ENCODE data around the gene CACNB2.

DNA sequence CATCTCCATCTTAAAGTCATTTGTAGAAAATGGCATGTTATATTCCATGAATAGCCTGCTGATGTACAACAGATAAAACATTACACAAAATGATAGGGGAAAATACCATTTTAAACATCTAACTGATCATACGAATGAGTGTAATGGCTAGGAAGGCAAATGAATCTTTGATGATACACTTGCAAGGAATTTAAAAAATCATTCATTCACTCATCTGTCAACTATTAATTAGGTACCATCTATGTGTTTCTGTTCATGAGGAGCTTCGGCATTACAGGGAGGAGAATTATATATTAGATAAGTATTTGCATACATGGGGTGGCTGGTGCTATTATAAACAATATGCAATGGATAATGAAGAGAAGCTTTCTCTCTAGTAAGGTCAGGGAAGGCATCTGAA lies 183.7 kb downstream of the CACNB2 start:
- TF ChIP-seq, protein P1, sequence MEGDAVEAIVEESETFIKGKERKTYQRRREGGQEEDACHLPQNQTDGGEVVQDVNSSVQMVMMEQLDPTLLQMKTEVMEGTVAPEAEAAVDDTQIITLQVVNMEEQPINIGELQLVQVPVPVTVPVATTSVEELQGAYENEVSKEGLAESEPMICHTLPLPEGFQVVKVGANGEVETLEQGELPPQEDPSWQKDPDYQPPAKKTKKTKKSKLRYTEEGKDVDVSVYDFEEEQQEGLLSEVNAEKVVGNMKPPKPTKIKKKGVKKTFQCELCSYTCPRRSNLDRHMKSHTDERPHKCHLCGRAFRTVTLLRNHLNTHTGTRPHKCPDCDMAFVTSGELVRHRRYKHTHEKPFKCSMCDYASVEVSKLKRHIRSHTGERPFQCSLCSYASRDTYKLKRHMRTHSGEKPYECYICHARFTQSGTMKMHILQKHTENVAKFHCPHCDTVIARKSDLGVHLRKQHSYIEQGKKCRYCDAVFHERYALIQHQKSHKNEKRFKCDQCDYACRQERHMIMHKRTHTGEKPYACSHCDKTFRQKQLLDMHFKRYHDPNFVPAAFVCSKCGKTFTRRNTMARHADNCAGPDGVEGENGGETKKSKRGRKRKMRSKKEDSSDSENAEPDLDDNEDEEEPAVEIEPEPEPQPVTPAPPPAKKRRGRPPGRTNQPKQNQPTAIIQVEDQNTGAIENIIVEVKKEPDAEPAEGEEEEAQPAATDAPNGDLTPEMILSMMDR (IDR thresholded peaks at IDR 0.05): no peak
- no peak for TF ChIP-seq SIN3A (IDR thresholded peaks at IDR 0.05; ENCODE audit: borderline replicate concordance, insufficient read depth, low read depth, low read length)
- TF ChIP-seq POLR2AphosphoS5 (IDR thresholded peaks at IDR 0.05; ENCODE audit: low read depth, low read length): no peak
- no peak for TF ChIP-seq TCF7L2 (IDR thresholded peaks at IDR 0.05; ENCODE audit: low read depth, low read length)
- TF ChIP-seq, protein P2, sequence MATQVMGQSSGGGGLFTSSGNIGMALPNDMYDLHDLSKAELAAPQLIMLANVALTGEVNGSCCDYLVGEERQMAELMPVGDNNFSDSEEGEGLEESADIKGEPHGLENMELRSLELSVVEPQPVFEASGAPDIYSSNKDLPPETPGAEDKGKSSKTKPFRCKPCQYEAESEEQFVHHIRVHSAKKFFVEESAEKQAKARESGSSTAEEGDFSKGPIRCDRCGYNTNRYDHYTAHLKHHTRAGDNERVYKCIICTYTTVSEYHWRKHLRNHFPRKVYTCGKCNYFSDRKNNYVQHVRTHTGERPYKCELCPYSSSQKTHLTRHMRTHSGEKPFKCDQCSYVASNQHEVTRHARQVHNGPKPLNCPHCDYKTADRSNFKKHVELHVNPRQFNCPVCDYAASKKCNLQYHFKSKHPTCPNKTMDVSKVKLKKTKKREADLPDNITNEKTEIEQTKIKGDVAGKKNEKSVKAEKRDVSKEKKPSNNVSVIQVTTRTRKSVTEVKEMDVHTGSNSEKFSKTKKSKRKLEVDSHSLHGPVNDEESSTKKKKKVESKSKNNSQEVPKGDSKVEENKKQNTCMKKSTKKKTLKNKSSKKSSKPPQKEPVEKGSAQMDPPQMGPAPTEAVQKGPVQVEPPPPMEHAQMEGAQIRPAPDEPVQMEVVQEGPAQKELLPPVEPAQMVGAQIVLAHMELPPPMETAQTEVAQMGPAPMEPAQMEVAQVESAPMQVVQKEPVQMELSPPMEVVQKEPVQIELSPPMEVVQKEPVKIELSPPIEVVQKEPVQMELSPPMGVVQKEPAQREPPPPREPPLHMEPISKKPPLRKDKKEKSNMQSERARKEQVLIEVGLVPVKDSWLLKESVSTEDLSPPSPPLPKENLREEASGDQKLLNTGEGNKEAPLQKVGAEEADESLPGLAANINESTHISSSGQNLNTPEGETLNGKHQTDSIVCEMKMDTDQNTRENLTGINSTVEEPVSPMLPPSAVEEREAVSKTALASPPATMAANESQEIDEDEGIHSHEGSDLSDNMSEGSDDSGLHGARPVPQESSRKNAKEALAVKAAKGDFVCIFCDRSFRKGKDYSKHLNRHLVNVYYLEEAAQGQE (IDR thresholded peaks at IDR 0.05; ENCODE audit: insufficient read depth in 1 of 2, low read depth in 2 of 2, low read length in 1 of 2): no peak

Data from Panc1 (cell line).